Sigmoid colon (tissue), 3 donors: ENCODE results near the gene BBOF1.

ENCODE experiments used
- CTCF ChIP-seq, 4 experiments: fragments of 450-650 bp in 3 of 4; fragments of 200-600 bp in 1 of 4; IDR thresholded peaks; one replicate each; pipeline ENCODE4 v1.5.1; 2016 to 2019; ENCODE audit warnings: antibody characterized with exemption in 4 of 4, mild to moderate bottlenecking in 3 of 4, moderate library complexity in 2 of 4
- POLR2A ChIP-seq, 2 donors: fragments of 450-650 bp; IDR thresholded peaks; one replicate each; pipeline ENCODE4 v1.6.1; 2016; ENCODE audit warnings: antibody characterized with exemption in 2 of 2, mild to moderate bottlenecking in 2 of 2, moderate library complexity in 2 of 2

GRCh38 chr14:74022346-74022745 lies 3.2 kb downstream of the BBOF1 start:
- no peak for TF ChIP-seq CTCF (IDR thresholded peaks at IDR 0.05)
- no peak for TF ChIP-seq POLR2A (IDR thresholded peaks at IDR 0.05)
